HG03039 (cell line): ENCODE measurements around the gene RPS6KC1.
"Not testable (repeated sequence)": the region's sequence is repeated elsewhere in the genome, so short reads cannot be mapped to it uniquely, and the experiment has no call there.

Experiments
- ATAC-seq: cut with Tn5 transposase; IDR thresholded peaks from one replicate; pipeline ENCODE4 v1.9.1; 2021; ENCODE audit warnings: mild to moderate bottlenecking, moderate library complexity; ENCODE audit not compliant: unreplicated experiment

The RPS6KC1 gene

DNA sequence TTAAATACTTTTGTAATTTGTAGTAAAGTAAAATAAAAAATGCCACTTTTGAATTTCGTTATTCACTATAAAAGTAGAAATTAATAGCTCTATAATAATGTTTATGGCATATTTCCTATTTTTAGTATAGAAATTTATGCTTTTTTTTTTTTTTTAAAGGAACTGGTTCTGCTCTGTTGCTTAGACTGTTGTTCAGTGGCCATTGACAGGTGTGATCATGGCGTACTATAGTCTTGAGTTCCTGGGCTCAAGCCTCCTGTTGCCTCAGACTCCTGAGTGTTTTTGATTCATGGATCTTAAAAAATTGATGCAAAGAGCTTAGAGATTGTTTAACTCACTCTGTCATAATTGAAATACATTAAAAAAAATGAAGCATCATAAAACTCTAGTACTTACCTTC is 53.6 kb downstream of the RPS6KC1 start:
- no peak for ATAC-seq

GRCh38 chr1:213106298-213106697 is 55.3 kb downstream of the RPS6KC1 start:
- ATAC-seq = no peak

- ATAC-seq = no peak
Measured at GRCh38 chr1:213107613-213108012, 56.6 kb downstream of the RPS6KC1 start.

GRCh38 chr1:213110349-213111300 is 59.6 kb downstream of the RPS6KC1 start:
- ATAC-seq = no peak

DNA sequence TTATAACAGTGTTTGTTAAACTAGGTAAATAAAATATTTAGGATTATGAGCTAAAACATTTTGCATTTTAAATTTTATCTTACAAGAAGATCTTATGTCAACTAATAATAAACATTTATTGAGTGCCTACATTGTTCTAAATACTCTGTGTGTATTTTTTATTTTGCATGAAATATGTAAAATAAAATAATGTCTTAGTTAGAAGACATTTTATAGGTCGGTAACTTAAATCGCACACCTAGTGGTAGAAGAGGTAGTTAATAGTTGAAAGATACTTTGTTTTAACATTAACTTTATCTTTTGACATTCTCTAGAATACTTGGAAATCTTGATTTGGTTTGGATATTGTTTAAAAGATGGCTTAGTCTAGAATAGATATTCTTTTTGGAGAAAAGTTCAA is 60.5 kb downstream of the RPS6KC1 start:
- no peak for ATAC-seq

GRCh38 chr1:213112723-213113122 is 61.7 kb downstream of the RPS6KC1 start:
- ATAC-seq = not testable (repeated sequence)

DNA sequence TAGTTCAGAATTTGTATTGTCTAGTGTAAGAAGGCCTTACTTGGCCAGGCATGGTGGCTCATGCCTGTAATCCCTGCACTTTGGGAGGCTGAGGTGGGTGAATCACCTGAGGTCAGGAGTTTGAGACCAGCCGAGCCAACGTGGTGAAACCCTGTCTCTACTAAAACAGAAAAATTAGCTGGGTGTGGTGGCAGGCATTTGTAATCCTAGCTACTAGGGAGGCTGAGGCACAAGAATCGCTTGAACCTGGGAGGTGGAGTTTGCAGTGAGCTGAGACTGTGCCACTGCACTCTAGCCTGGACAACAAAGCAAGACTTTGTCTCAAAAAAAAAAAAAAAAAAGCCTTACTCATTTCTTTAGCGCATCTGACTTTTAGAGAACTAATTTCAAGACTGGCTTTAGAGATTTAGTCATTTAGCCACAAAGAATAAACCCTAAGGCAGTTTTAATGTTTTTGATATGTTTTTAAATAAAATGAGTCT is 66.7 kb downstream of the RPS6KC1 start:
- not testable (repeated sequence) for ATAC-seq

DNA sequence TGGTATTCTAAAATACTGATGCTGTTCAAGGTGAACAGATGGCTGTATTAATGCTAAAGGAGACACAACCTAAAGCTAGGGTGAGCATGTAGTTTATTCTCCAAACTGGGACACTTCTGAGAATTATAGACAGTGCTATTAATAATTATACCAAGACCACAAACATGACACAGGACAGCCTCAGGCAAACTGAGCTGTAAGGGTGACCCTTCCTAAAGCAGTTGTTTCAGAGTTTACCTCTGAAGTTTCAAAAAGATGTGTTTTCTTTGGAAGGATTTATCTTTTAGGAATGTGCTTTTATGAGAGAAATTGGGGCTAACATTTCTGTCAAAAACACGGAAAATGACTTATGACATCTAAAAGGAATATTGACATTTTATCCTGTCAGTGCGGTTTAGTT is 68.8 kb downstream of the RPS6KC1 start:
- ATAC-seq = no peak

DNA sequence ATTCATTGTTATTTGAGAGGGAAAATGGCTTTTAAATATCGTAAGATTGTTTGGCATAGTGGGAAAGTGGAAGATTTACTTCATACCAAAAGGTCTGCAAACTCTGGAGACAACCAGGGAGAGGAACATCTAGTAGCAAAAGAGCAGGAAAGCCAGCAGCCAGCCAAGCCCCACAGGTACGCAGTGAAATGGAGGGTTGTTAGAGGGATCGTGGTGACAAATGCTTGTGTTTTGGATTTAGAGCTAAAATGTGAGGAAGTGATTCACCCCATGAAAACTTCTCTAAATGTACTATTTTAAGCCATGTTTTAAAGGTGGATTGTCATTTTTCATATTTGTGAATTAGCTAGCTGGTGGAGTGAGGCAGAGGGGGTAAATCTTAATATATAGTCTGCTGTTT is 69.3 kb downstream of the RPS6KC1 start:
- no peak for ATAC-seq

- ATAC-seq = no peak
Measured at GRCh38 chr1:213120961-213121360, 69.9 kb downstream of the RPS6KC1 start.

GRCh38 chr1:213122514-213122929 is 71.5 kb downstream of the RPS6KC1 start:
- ATAC-seq = no peak

GRCh38 chr1:213123087-213123486 is 72.0 kb downstream of the RPS6KC1 start:
- no peak for ATAC-seq

DNA sequence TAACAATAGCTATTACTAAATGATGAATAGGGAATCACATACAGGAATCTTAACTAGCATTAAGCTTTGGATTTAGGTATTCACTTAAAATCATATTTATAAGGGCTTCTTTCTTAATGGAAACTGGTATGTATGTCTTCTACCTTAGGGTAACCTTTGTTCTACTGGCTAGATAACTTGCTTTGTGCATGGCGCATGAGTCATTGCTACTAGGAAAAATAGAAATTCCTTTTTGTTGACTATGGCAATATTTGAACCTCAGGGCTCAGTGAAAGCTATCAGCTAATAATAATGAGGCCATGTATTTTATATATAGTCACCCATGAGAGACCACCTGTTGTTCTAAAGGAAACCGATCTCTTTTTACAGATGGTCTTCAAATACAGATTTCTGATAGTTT is 72.5 kb downstream of the RPS6KC1 start:
- no peak for ATAC-seq

DNA sequence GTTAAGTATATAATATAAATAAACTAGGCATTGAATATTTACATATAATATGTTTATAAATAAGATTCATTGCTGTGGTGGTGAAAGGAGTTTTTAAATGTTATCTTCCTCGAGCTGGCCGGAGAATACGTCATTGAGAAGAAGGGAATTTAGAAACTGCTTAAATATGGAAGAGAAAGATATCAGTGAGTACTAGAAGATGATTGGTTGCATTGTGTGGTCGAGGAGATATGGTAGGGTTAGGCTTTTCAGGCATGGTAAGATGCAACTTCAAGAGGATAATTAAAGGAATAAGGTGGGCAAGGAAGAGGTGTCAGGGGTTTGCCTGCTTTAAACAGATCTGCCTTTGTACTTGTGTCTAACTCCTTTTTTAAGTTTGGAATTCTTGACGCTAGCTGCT is 73.5 kb downstream of the RPS6KC1 start:
- no peak for ATAC-seq

DNA sequence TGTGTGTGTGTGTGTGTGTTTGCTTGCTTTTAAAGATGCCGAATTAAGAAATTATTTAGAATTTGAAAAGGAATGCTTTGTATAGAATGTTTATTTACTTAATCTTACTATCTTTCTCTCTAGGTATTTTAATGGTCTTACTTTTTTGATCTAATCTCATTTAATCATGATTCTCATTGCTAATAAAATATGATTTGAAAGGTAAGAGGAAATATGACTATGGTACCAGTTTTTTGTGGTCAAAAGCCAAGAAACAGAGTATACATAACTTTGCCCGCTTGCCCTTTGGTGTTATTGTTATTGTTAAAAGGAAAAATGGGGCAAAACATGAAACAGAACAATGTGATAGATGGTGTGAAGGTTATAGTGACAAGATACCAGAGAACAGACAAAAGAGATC is 74.6 kb downstream of the RPS6KC1 start:
- ATAC-seq = no peak

DNA sequence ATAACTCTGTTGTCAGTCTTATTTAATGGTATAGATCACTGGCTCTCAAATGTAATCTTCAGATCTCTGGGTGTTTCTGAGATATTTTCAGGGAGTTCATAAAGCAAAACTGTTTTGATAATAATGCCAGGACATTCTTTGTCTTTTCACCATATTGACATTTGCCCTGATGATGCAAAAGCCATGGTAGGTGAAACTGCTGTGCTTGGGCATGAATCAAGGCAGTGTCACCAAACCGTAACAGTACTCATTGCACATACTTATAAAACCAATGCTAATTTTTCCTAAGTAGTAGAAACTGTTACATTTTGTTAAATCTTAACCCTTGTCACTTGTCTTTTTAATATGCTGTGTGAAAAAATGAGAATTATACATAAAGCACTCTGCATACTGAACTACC is 76.0 kb downstream of the RPS6KC1 start:
- ATAC-seq = no peak

DNA sequence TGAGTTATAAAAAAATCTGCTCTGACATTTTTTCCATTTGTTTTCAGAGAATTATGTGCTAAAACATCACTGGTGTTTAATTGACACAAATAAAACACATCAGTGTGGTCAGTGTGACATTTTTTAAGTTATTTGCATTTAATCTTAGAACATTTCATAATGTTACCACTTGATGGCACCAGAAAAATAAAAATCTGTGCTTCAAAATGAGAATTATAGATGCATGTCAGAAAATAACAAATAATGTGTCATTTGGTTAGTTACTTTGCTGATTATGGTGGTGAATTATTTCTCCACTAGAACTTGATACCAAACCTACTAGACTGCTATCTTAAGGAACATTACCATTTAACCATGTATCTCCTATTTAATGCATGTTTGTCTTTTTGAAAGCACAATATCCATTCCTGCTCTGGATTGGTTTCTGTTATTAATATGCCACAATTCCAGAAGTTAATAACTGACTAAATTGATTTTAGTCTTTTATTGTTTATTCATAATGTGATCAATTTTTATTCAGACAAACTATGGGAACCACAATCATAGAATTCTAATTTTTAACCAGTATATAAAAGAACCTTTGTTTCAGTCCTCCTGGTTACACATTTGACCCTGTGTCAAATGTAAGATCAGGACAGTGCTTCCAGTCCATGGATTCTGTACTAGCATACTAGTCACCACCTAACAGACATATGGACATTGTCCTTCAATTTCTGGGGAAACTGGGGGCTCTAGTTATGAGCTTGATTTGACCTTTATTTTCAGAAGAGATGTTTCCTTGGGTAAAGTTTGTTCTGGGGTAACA is 81.0 kb downstream of the RPS6KC1 start:
- no peak for ATAC-seq

GRCh38 chr1:213135572-213135971 is 84.5 kb downstream of the RPS6KC1 start:
- ATAC-seq = no peak

DNA sequence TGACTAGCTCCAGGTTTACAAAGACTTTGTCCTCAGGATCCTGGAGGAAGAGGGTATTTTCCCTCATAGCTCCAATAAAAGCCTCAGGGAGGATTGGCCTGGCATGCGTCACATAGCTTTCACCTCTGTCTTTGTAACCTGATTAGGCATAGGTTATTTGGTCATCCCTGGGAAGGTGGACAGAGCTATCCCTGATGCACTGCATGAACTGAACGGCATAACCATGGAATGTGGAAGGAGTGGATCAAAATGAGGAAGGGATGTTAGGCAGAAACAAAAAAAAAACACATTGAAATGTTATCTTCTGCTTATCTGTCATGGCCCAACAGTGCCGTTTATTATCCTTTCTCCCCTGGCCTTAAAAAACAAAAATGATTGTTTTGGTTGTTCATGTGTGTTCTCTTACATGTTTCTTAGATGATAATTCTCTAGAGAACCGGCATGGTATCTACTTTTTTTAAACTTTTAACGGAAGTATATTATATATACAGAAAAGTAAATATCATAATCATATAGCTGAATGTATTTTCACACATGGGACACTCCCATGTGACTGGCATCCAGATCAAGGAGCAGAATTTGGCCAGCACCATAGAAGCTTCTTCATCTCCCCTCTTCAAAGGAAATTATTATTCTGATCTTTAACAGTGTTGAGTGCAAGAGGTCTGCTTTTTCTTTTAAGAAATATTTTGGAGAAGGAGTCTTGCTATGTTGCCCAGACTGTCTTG is 85.3 kb downstream of the RPS6KC1 start:
- ATAC-seq = no peak

GRCh38 chr1:213138391-213138790 is 87.3 kb downstream of the RPS6KC1 start:
- no peak for ATAC-seq

GRCh38 chr1:213138892-213139291 is 87.9 kb downstream of the RPS6KC1 start:
- no peak for ATAC-seq
